ENCODE data around the gene PIGR.

The PIGR gene

DNA sequence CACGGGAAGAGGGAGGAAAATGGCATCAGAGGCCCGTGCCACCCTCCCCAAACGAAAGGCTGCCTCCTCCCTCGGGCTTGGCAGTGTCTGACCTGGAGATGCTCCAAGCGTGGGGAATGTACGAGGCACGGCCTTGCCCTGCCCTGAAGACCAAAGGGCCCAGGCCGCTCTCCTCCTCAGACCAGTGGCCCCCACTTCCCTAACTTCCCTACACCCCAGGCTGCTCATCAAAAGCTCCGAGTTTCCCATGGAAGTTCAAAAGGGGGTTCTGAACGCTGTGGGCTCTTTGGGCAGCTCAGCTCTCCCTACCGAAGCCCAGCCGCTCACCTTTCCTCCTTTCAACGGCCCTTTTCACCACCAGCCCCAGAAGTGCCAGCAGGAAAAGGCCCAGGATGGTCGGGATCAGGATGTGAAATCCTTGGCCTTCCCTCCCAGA is 36.4 kb downstream of the PIGR start:
- no peak for DNase-seq (ENCODE audit: low spot score)

DNA sequence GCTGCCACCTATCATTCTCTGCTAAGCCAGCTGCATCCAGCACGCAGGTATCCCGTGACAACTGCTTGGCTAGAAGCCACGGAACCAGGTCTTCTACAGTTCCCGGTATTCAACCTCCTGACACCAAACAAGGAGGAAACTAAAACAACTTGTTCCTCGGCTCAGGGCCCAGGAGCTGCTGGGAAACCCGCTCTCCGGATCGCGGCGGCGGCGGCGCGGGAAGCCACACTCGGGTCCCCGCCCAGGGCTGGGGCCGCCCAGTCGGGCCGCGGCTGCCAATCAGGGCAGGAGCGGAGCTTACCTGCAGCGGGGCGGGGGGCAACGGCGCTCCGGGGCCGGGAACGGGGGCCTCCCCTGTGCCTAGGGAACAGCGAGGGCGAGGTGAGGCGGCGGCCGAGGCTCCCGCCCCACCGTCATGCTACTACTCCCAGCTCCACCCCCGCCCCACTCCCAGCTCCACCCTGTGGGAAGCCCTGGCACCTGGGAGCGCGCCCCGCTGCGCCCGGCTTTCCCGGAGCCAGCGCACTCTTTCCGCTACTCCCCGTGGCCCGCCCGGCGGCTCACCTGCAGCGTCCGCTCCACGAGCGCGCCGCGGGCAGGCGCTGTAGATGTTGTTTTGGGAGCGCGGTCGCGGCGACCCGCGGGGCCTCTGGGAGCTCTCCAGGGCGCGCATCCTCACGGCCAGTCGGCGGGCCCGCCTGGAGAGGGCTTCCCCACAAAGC is 36.9 kb downstream of the PIGR start:
- DNase-seq (ENCODE audit: low spot score): peak; percentile 74

DNA sequence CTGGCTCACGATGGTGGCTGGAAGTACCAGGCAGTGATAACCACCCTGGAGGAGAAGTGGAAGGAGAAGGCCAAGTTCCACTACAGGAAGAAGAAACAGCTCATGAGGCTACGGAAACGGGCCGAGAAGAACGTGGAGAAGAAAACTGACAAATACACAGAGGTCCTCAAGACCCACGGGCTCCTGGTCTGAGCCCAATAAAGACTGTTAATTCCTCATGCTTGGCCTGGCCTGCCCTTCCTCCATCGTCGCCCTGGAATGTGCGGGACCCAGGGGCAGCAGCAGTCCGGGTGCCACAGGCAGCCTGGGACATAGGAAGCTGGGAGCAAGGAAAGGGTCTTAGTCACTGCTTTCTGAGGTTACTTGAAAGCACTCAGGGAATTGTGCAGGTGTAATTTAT is 38.2 kb downstream of the PIGR start:
- peak; percentile 56 for DNase-seq (ENCODE audit: low spot score)

DNA sequence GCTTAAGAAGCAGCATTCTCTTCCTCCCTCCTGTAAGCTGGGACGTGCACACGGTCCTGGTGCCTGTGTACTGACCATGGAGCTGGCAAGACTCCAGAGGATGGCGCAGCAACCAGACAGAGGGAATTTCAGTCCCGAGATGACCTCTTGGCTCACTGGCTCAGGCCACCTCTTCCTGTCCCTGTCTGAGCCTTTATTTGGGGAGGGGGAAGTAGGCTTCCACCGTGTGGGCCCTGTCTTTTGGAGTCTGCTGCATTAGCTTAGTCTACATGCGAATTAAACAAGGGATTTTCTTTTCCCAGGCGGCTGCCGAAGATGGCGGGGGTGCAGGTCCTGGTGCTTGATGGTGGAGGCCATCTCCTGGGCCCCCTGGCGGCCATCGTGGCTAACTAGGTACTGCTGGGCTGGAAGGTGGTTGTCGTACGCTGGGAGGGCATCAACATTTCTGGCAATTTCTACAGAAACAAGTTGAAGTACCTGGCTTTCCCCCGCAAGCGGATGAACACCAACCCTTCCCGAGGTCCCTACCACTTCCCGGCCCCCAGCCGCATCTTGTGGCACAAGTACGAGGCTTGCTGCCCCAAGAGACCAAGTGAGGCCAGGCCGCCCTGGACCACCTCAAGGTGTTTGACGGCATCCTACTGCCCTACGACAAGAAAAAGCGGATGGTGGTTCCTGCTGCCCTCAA is 38.8 kb downstream of the PIGR start:
- DNase-seq (ENCODE audit: low spot score): no peak

DNA sequence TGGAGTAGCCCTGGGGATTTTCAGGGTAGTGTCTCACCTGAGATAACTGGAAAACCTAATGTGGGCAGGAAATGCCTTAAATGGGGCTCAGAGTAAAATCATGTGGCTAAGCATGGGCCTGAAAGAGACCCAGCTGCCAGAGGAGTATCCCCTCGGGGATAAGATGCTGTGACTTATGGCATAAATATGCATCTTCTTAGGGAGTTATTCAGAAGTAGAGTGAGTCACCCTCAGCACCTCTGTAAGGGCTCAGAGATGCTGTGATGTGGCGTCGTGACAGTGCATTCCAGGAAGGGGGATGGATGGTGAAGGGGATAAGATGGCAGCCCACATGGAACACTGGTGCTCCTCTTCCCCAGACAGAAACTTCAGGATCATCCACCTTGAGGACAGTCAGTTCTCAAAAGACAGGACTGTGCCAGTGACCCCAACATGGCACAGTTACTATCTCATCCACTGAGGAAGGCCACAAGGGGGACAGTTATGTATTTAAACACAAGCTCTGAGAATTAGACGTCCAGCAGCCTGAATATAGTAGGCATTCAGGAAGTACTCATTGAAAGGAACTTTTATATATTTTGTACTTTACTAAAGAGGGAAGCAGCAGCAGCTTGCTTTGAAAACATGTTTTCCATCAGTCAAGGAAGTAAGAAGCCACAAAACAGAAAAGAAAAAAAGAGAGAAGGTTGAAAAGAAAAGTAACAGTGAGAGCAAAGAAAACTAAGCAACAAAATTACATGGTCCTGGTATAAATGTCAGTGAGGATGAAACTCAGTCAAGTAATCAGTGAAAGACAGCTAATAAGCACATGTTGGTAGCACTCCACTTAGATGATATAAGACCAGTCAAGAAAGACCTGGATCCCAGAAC is 40.7 kb downstream of the PIGR start:
- peak; percentile 98 for DNase-seq (ENCODE audit: low spot score)

DNA sequence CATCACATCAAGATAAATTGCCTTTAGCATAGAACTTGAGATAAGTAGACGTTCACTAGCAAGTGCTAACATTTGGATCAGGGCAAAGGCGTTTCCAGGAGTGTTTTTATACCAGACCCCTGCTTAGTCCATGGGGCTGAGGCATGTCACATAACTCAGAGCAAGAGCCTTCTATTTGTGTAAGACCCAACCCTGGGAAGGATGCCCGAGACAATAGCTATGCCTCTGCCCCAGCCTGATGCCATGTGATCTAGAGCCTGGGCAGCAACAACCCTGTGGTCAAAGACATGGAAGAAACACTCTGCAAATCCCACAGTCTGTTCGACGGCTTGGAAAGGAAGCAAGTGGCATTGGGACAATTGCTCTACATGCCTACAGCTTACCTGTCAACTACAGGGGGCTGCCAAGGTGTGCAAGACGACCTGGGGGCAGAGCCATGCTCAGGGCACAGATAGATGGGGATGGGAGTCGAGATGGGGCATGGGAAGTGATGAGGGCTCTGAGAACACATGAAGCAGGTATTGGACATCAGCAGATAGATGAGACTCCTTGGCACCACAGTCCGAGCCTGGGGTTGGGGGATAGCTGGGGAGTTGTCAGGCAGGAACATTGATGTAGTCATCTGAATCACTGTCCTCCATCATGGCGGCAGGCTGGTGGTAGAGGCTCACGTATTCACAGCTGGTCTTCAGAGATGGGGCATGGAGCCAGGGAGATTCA is 41.7 kb downstream of the PIGR start:
- DNase-seq (ENCODE audit: low spot score): no peak

DNA sequence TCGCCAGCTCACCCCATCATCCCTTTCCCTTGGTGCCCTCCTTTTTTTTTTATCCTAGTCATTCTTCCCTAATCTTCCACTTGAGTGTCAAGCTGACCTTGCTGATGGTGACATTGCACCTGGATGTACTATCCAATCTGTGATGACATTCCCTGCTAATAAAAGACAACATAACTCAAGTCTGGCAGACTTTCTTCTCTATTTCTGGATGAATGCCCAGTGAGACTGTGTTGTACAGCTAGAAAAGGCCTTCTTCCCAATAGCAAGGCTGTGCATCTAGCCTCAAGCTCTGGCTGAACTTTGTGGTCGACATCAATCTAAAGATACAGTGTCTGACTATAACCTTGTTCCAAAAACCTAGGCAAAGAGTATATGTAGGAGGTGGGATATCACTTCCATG is 42.6 kb downstream of the PIGR start:
- no peak for DNase-seq (ENCODE audit: low spot score)

DNA sequence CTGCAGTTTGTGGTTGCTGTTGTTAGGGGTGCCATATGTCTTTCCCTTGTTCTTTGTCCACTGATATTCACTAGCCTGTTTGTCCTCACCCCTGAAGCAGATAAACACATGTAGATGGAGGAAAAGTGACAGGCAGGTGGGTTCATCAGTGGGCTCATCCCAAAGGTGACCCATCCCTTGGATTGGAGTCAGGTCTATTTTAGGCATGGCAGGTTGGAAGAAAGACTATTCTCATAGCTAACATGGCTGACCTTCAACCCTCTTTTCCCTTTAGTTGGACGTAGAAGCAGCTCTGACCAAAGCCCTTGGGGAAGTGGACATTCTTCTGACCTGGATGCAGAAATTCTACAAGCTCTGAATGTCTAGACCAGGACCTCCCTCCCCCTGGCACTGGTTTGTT is 43.6 kb downstream of the PIGR start:
- DNase-seq (ENCODE audit: low spot score): no peak

DNA sequence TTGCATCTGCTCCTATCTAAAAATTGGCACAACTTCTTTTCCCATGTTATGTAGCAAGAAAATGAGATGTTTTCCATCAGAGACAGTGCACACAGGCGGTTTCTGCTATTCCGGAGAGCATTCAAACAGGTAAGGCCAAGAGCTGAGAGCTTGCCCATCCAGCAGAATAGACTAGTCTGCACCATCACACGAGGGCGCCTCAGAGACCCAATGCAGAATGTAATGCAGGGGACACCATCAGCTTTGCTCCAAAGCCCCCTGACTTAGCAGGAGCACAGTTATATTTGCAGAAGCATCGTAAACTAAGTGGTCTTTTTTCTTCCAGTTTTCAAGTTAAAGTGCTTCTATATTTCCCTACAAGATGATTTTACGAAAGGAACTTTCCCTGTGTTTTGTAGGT is 44.3 kb downstream of the PIGR start:
- no peak for DNase-seq (ENCODE audit: low spot score)

DNA sequence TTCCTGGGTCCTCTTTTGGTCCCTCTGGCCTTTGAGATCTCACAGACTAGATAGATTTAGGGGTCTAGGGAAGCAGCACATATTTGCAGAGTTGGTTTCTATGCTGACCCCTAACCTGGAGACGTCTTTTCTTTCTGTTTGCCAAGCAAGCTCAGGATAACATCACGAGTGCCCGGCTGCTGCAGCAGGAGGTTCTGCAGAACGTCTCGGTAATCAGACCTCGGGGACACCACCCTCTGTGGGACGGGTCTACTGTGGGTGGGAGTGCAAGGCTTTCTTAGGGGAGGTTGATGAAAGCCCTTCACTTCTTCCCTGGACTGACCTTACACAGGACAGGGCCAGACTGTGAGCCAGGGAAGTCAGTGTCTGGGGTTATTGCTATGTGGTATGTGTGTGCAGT is 46.1 kb downstream of the PIGR start:
- DNase-seq (ENCODE audit: low spot score): no peak

DNA sequence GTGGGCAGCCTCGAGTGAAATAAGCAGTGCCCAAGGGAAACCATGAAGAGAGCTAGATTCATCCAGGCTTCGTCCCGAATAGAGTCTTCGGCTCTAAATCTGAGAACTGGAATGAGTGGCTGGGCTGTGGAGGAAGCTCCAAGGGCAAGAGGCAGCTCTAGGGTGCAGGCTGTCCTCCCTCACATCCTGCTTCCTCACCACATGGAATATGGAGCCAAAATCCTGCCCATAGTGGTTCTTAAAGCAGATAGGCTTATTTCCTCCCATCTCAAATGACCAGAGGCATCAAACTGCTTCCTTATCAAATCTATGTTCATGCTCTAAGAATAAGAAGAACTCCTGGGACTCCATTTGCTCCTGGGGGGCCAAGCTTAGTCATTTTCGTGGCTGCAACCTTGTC is 46.5 kb downstream of the PIGR start:
- DNase-seq (ENCODE audit: low spot score): no peak

DNA sequence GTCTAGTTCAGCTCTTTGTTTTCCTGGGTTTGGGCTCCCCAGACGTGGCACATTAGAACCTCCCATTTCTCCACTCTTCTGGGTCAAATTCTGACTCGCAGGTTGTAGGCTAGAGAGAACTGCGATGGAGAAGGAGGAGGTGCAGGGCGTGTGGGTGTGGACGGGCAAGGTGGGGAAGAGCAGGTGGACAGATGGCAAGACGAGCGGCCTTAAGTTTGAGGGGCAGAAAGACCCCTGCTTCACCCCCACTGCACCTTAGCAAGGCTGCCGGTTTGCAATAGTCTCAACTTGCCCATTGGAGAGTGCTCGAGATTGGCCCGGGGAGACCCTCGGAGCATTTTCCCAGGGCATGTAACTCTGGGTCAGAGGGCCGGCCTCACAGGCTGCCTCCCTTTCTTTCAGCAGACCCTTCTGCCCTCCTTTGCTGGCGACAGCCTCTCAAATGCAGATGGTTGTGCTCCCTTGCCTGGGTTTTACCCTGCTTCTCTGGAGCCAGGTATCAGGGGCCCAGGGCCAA is 47.3 kb downstream of the PIGR start:
- DNase-seq (ENCODE audit: low spot score): no peak

DNA sequence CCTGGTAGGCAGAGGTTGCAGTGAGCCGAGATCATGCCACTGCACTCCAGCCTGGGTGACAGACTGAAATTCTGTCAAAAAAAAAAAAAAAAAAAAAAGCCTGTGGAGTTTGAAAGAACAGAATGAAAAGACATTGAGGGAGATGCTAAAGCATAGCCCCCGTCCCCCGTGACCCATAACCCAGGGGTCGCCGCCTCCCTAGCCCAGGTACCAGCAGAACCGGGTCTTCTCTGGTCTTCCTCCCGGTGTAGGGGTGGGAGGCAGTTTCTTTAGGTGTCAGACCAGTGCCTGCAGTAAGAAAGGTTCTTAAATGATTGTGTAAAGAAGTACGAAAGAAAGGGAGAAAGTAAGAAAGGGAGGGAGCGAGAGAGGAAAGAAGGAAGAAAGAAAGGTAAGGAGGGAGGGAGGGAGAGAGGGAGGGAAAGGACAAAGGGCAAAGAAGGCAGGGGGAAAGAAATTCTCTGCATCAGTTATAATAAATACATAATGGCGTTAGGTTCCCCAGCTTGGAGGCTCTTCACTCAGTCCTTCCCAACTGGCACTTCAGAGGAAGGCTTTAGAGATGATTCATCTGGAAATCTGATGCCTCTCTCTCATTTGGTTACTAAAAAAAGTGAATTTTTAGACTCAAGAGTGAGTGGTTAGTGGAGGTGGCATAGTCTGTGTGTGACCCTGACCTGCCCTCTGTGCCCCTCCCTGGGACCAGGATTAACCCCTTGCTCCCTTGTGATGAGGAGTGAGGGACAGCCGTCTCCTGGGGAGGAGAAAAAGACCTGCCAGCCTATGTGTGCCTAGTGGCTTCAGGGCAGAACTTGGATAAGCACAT is 48.0 kb downstream of the PIGR start:
- peak; percentile 41 for DNase-seq (ENCODE audit: low spot score)

DNA sequence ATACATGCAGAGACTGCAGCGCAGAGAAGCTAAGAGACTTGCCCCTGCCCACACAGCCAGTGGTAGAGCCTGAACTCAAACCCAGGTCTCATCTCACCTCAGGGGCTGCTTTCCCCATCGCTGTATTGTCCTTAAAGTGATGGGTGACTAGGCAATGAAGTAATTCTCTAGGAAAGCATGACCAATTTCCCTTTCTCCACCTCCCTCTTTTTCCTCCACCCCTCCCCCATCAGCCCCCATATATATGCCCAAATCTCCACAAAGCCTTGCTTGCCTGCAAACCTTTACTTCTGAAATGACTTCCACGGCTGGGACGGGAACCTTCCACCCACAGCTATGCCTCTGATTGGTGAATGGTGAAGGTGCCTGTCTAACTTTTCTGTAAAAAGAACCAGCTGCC is 49.1 kb downstream of the PIGR start, which contains the start of gene IL24:
IL24 (plus strand) TSS at position 269 of the 400 bp plus-strand sequence. CDS start 390 bp downstream, outside the sequence.
- DNase-seq (ENCODE audit: low spot score): no peak

DNA sequence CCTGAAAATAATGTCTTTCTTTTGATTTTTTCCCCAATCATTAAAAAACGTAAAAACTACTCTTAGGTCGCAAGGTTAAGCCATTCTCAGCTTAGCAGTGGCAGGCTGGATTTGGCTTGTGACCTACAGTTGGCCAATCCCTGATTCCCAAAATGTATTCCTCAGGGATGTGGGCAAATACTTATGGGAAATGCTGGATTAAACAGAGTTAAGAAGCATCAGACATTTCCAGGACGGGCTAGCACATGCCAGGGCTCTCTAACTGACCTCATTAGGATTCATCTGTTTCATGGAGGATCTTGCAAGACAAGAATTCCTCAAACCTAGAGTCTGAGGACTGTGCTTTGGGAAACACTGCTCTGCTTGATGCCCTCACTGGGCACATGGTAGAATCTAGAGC is 50.0 kb downstream of the PIGR start:
- DNase-seq (ENCODE audit: low spot score): no peak

DNA sequence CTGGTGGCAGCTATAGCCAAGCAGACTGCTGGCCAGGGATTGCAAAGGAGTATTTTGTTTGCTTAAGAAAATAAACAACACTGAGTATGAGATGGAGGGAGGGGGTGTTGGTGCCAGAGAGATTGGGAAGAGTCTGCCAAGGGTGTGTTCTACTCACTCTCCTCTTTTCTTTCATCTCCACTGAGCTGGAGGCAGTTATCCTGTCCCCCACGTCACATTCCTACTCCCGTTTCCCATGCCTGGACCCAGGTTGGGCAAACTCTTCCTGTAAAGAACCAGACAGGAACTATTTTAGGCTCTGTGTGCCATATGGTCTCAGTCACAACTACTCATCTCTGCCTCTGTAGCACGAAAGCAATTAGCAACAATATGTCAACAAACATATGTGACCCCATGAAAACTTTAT is 50.4 kb downstream of the PIGR start:
- DNase-seq (ENCODE audit: low spot score): no peak

DNA sequence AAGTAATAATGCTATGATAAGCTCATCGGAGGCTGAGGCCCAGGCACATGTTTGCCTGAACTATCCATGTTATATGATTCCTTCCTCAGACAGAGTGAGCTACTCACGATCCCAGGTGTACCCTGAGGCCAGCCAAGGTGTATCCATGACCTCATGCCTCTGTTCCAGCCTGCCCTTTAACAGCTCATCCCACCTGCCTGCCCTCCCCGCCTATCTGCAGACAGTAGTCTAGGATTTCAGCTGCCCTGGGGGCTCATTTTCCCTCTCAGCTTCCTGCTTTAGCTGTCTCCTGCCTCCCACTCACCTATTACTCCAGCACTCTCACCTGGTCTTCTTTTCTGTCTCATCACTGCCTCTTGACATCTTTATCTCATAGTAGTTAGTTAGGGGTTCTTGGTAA is 50.9 kb downstream of the PIGR start:
- DNase-seq (ENCODE audit: low spot score): peak; percentile 36

DNA sequence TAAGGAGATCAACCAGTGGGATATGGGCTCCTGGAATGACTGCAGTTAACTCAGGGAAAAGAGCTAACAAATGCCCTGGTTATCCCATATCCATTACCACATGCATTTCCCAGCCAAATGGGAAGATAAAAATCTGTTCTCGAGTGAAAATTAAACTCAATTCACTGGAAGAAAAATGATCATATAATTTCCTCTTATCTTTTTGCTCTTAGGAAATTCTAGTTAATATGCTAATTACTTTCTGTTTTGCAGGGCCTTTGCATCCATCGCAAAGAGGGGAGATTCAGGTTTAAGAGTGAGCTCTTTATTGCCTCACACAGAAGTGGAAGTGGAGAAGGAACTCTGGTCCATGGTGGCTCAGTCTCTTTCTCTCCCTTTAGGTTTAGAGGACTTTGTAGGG is 52.9 kb downstream of the PIGR start:
- DNase-seq (ENCODE audit: low spot score): no peak

DNA sequence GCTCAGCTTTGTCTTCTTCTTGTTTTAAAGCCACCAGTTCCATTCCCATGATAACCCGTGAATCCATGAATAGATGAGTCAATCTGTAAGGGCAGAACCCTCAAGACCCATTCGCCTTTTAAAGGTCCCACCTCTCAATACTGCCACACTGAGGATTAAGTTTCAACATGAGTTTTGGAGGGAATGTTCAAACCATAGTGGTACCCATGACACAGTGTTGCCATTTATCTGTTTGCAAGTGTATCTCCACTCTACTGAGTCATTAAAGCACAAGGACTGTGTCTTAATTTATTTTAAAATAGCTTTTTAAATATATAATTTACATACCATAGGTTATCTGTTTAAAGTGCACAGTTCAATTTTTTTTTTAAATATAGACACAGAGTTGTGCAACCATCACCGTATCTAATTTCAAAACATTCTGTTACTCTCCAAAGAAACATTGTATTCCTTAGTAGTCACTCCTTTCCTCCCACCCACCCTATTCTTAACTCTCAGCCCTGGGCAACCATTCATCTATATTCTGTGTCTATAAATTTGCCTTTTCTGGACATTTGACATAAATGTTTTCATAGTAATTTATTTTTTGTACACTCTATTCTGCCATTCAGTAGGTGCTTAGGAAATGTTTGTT is 53.8 kb downstream of the PIGR start:
- DNase-seq (ENCODE audit: low spot score): no peak

DNA sequence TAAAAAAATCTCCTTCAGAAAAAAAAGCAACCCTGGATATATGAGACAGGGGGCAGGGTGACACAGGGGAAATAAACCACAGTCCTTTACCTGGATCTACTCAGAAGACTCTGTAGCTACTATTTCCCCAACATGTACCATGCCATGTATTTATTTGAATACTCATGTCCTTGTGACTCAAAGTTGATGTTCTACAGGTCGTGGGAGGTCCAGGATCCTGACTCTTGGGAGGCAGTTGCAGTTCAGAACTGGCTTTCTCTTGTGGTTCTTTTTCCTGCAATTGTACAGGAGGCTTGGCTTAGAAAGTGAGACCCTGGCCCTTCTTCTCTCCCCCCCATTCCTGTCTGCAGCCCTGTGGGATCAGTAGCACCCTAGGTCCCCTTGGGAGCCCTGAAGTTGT is 54.9 kb downstream of the PIGR start:
- peak; percentile 9 for DNase-seq (ENCODE audit: low spot score)
